ENCODE data around the gene HAGH.

Gene HAGH

DNA sequence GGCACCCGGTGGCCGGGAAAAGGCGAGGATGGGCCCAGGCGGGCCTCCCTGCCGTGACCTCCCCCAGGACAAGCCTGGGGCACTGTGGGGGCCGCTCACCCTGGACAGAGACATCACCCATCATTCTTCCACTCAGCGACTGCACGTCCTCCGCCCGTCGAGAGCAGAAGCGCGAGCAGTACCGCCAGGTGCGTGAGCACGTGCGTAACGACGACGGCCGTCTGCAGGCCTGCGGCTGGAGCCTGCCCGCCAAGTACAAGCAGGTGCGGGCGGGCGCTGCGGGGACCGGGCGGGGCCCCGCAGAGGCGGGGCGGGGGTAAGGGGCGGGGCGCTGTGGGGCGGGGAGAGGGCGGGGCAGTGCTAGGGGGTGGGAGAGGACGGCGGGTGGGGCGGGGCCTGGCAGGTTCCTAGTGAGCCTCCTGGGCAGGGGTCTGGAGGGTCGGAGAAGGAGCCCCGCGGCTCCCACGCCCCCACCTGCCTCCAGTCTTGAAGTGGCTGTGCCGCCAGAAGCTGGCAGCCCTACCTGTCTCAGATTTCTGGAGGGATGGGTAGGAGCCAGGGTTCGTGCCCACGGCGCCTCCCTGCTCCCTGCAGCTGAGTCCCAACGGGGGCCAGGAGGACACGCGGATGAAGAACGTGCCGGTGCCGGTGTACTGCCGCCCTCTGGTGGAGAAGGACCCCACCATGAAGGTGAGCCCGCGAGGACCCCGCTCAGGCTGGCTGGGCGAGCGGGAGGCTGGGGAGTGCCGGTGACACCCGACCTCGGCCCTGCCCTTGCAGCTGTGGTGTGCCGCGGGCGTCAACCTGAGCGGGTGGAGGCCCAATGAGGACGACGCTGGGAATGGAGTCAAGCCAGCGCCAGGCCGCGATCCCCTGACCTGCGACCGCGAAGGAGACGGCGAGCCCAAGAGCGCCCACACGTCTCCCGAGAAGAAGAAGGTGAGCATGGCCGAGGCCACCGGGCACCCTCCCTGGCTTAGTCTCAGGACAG, 62.8 kb downstream of the HAGH start:
- DNase-seq (ENCODE audit: low read depth, low spot score): peak; percentile 92

DNA sequence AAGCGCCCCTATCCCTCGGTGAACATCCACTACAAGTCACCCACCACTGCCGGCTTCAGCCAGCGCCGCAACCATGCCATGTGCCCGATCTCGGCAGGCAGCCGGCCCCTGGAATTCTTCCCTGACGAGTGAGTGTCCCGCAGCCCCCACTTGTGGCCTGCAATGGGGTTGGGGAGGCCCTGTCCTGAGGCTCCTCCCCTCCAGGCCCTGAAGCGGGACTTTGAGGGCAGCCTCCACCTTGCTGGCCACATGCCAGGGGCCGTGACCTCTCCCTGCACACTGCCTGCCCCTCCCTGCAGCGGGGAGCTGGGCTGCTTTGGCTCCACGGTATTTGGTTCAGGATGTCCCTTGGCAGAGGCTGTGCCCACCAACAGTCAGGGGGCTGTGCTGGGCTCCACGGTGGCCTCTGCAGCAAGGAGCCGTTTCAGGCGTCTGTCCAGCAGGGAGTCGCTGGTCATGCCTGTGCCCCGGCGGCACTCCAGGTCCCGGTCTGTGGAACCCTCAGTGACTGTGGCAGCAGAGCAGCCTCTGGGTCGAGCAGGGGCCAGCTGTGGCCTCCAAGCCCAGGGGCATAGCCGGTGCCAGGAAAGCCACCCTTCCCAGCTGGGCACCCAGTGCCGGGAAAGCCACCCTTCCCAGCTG, 63.6 kb downstream of the HAGH start:
- DNase-seq (ENCODE audit: low read depth, low spot score): no peak

GRCh38 chr16:1762196-1762878, 64.3 kb downstream of the HAGH start:
- no peak for DNase-seq (ENCODE audit: low read depth, low spot score)

DNA sequence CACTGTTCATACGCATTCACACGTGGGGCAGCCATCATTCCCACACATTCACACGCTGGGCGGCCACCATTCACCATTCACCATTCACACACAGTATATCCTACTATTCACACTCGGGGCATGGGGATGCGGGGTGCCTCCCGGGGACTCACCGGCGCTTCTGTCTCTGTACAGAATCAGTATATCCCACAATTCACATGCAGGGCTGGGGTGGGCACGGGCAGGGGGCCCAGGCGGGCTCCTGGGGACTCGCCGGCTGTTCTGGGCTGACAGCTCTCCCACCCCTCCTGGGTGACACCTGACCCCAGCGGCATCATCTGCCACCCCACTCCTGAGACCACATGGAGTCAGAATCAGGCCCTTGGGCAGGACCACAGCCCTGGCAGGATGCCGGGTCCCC, 64.9 kb downstream of the HAGH start:
- no peak for DNase-seq (ENCODE audit: low read depth, low spot score)

- no peak for DNase-seq (ENCODE audit: low read depth, low spot score)
Observed at GRCh38 chr16:1760911-1761310, 65.7 kb downstream of the HAGH start.

- no peak for DNase-seq (ENCODE audit: low read depth, low spot score)
Observed at GRCh38 chr16:1759511-1759910, 67.1 kb downstream of the HAGH start.

GRCh38 chr16:1758923-1759322, 67.7 kb downstream of the HAGH start:
- DNase-seq (ENCODE audit: low read depth, low spot score): no peak

GRCh38 chr16:1757714-1758461, 68.7 kb downstream of the HAGH start:
- DNase-seq (ENCODE audit: low read depth, low spot score): no peak

Measured in ELF-1 (cell line).